HCT116 (cell line): ENCODE data around the gene COL18A1. TPM values are rescaled to one million over a fixed set of nuclear protein-coding genes. Genes with fewer than 3 reads are reported as not detected.

Experiments used
- ATAC-seq: fragments of 200-7000 bp; cut with Tn5 transposase; 2 replicates; pipeline ENCODE4 v1.9.1; 2020; ENCODE audit warnings: mild to moderate bottlenecking, moderate library complexity
- BruUV-seq: library from RNA; stranded (reverse); fragments of 400-500 nt; replicated peaks from 2 replicates; lab custom pipeline; 2021; lab: Mats Ljungman, UMichigan
- CTCF ChIA-PET: fragments of 300-600 bp; sonication (Branson Sonifier 250); formaldehyde crosslinking; loops from one replicate; lab custom pipeline; 2021; ENCODE audit warnings: antibody characterized with exemption; lab: Charles Lee
- POLR2A ChIA-PET: fragments of 300-600, 350-600 bp; sonication (Branson Sonifier 250); formaldehyde crosslinking; loops from one replicate; lab custom pipeline; 2021; ENCODE audit warnings: antibody characterized with exemption; lab: Charles Lee
- RAD21 ChIA-PET, 2 experiments: fragments of 300-600 bp; sonication (Branson Sonifier 250); formaldehyde crosslinking; loops; one replicate each; lab custom pipeline; 2023; ENCODE audit warnings: low total read pairs in 2 of 2; ENCODE audit not compliant: uncharacterized antibody in 2 of 2, unreplicated experiment in 2 of 2, low non-redundant PET in 1 of 2; lab: Charles Lee
- DNase-seq: peaks from one replicate; pipeline ENCODE4 v3.0.0-alpha.2; 2010; ENCODE audit warnings: low read depth, low spot score
- H2AFZ ChIP-seq: fragments of 200-600 bp; shearing (Covaris generic), sonication (generic); 2 replicates; pipeline ENCODE4 v1.6.1; 2017; ENCODE audit warnings: low read depth, mixed run types, mixed read lengths, antibody characterized with exemption, low read length; ENCODE audit not compliant: poor library complexity, severe bottlenecking
- H3K27ac ChIP-seq: 2 replicates; pipeline ENCODE4 v1.5.1; 2012; ENCODE audit warnings: low read depth, low read length
- H3K27me3 ChIP-seq: fragments of 200-600 bp; sonication (generic); 2 replicates; pipeline ENCODE4 v1.6.1; 2016; ENCODE audit warnings: mixed run types, low read length, mixed read lengths; ENCODE audit not compliant: insufficient read depth
- H3K36me3 ChIP-seq, 2 experiments: fragments of 200-500 bp in 1 of 2; fragments of 200-600 bp in 1 of 2; sonication (Bioruptor generic) in 1 of 2; sonication (generic) in 1 of 2; 2 replicates each; pipeline versions ENCODE4 v1.5.1 to v1.6.1; 2014 to 2016; ENCODE audit warnings: low read length in 2 of 2, inconsistent platforms in 1 of 2, mixed read lengths in 1 of 2, mixed run types in 1 of 2; ENCODE audit not compliant: insufficient read depth in 2 of 2, control insufficient read depth in 1 of 2
- H3K4me1 ChIP-seq, 2 experiments: fragments of 200-600 bp in 1 of 2; sonication (generic) in 1 of 2; 2 replicates each; pipeline versions ENCODE4 v1.5.1 to v1.6.1; 2012 to 2017; ENCODE audit warnings: low read length in 2 of 2, inconsistent platforms in 1 of 2, mild to moderate bottlenecking in 1 of 2, mixed read lengths in 1 of 2, mixed run types in 1 of 2, moderate library complexity in 1 of 2; ENCODE audit not compliant: insufficient read depth in 2 of 2, control insufficient read depth in 1 of 2
- H3K4me2 ChIP-seq: fragments of 200-600 bp; sonication (generic); 2 replicates; pipeline ENCODE4 v1.6.1; 2017; ENCODE audit warnings: mixed run types, low read length, mixed read lengths
- H3K4me3 ChIP-seq, 2 experiments: fragments of 200-600 bp in 1 of 2; sonication (generic) in 1 of 2; replicated peaks in 1 of 2; 2 replicates each; pipeline ENCODE4 v1.5.1; 2011 to 2016; ENCODE audit warnings: low read length in 2 of 2, control low read depth in 1 of 2, low read depth in 1 of 2, mild to moderate bottlenecking in 1 of 2, mixed read lengths in 1 of 2, mixed run types in 1 of 2
- H3K79me2 ChIP-seq: fragments of 200-600 bp; sonication (generic); 2 replicates; pipeline ENCODE4 v1.6.1; 2017; ENCODE audit warnings: mild to moderate bottlenecking, mixed run types, low read length, moderate library complexity, mixed read lengths; ENCODE audit not compliant: insufficient read depth
- H3K9ac ChIP-seq: fragments of 200-600 bp; sonication (generic); 2 replicates; pipeline ENCODE4 v1.6.1; 2016; ENCODE audit warnings: low read length, mixed read lengths
- H3K9me2 ChIP-seq: fragments of 200-600 bp; sonication (generic), shearing (Covaris generic); 2 replicates; pipeline ENCODE4 v1.6.1; 2017; ENCODE audit warnings: mixed run types, mild to moderate bottlenecking, moderate library complexity; ENCODE audit not compliant: insufficient read depth
- H3K9me3 ChIP-seq, 2 experiments: fragments of 200-500 bp in 1 of 2; fragments of 200-600 bp in 1 of 2; sonication (Bioruptor generic) in 1 of 2; sonication (generic) in 1 of 2; 2 replicates each; pipeline ENCODE4 v1.6.1; 2014 to 2017; ENCODE audit warnings: low read length in 2 of 2, mixed read lengths in 2 of 2, inconsistent platforms in 1 of 2, low read depth in 1 of 2, mild to moderate bottlenecking in 1 of 2, mixed run types in 1 of 2, moderate library complexity in 1 of 2; ENCODE audit not compliant: control insufficient read depth in 1 of 2, insufficient read depth in 1 of 2
- H4K20me1 ChIP-seq: fragments of 200-600 bp; sonication (generic), shearing (Covaris generic); 2 replicates; pipeline ENCODE4 v1.6.1; 2017; ENCODE audit warnings: mixed run types, mild to moderate bottlenecking, moderate library complexity; ENCODE audit not compliant: insufficient read depth
- ATF3 ChIP-seq: IDR thresholded peaks from 2 replicates; pipeline ENCODE4 v1.6.1; 2012
- CEBPB ChIP-seq: IDR thresholded peaks from 2 replicates; pipeline ENCODE4 v1.6.1; 2012; ENCODE audit warnings: low read depth
- CTCF ChIP-seq, 3 experiments: fragments of 200-600 bp in 1 of 3; sonication (generic) in 1 of 3; IDR thresholded peaks in 2 of 3; conservative IDR thresholded peaks in 1 of 3; 2 replicates each; pipeline ENCODE4 v1.5.1; 2012 to 2017; ENCODE audit warnings: low read depth in 2 of 3, low read length in 2 of 3, antibody characterized with exemption in 1 of 3, borderline replicate concordance in 1 of 3, control low read depth in 1 of 3, mild to moderate bottlenecking in 1 of 3, mixed read lengths in 1 of 3, mixed run types in 1 of 3, moderate library complexity in 1 of 3; ENCODE audit not compliant: insufficient read depth in 1 of 3
- EGR1 ChIP-seq: IDR thresholded peaks from 2 replicates; pipeline ENCODE4 v1.6.1; 2012; ENCODE audit warnings: low read depth
- ELF1 ChIP-seq: IDR thresholded peaks from 2 replicates; pipeline ENCODE4 v1.6.1; 2012; ENCODE audit warnings: low read depth, borderline replicate concordance
- EZH2 ChIP-seq: fragments of 200-600 bp; sonication (generic); IDR thresholded peaks from 2 replicates; pipeline ENCODE4 v1.6.1; 2017; ENCODE audit warnings: antibody characterized with exemption, mixed run types
- EZH2phosphoT487 ChIP-seq: fragments of 200-600 bp; IDR thresholded peaks from 2 replicates; pipeline ENCODE4 v1.6.1; 2018; ENCODE audit warnings: antibody characterized with exemption, borderline replicate concordance
- FOSL1 ChIP-seq: IDR thresholded peaks from 2 replicates; pipeline ENCODE4 v1.6.1; 2012; ENCODE audit warnings: low read depth
- JUND ChIP-seq: IDR thresholded peaks from 2 replicates; pipeline ENCODE4 v1.6.1; 2012
- POLR2A ChIP-seq: IDR thresholded peaks from 2 replicates; pipeline ENCODE4 v1.7.0; 2011; ENCODE audit warnings: borderline replicate concordance; ENCODE audit not compliant: insufficient read depth, insufficient read length; ENCODE audit errors: extremely low read depth
- TCF7L2 ChIP-seq: IDR thresholded peaks from 2 replicates; pipeline ENCODE4 v1.7.0; 2011; ENCODE audit warnings: borderline replicate concordance, inconsistent platforms; ENCODE audit not compliant: insufficient read depth, insufficient read length; ENCODE audit errors: extremely low read depth
- YY1 ChIP-seq: IDR thresholded peaks from 2 replicates; pipeline ENCODE4 v1.6.1; 2011; ENCODE audit warnings: low read length, low read depth, moderate library complexity, mild to moderate bottlenecking; ENCODE audit not compliant: insufficient replicate concordance; ENCODE audit errors: extremely low read depth
- ZBTB33 ChIP-seq: IDR thresholded peaks from 2 replicates; pipeline ENCODE4 v1.6.1; 2011; ENCODE audit warnings: mild to moderate bottlenecking, low read length, moderate library complexity; ENCODE audit not compliant: insufficient replicate concordance; ENCODE audit errors: extremely low read depth
- ZFX ChIP-seq: fragments of 450-650 bp; IDR thresholded peaks from 2 replicates; pipeline ENCODE4 v1.6.1; 2017
- intact Hi-C: fragments of 100-400 bp; cut with micrococcal nuclease; formaldehyde crosslinking; loops from 2 replicates; pipeline ENCODE4 v1.10.0; 2022
- total RNA-seq: library from RNA; stranded (reverse); gene quantifications from one replicate; pipeline ENCODE4 v1.2.1, GENCODE V29; 2021; ENCODE audit not compliant: unreplicated experiment
- TF ChIP-seq, protein P1 (sequence below): IDR thresholded peaks from 2 replicates; pipeline ENCODE4 v1.6.1; 2012; ENCODE audit warnings: low read depth
- TF ChIP-seq, protein P2 (sequence below): IDR thresholded peaks from 2 replicates; pipeline ENCODE4 v1.6.1; 2012

The COL18A1 gene
- total RNA-seq, 1 experiment from 2014 or later: 59.5 TPM

DNA sequence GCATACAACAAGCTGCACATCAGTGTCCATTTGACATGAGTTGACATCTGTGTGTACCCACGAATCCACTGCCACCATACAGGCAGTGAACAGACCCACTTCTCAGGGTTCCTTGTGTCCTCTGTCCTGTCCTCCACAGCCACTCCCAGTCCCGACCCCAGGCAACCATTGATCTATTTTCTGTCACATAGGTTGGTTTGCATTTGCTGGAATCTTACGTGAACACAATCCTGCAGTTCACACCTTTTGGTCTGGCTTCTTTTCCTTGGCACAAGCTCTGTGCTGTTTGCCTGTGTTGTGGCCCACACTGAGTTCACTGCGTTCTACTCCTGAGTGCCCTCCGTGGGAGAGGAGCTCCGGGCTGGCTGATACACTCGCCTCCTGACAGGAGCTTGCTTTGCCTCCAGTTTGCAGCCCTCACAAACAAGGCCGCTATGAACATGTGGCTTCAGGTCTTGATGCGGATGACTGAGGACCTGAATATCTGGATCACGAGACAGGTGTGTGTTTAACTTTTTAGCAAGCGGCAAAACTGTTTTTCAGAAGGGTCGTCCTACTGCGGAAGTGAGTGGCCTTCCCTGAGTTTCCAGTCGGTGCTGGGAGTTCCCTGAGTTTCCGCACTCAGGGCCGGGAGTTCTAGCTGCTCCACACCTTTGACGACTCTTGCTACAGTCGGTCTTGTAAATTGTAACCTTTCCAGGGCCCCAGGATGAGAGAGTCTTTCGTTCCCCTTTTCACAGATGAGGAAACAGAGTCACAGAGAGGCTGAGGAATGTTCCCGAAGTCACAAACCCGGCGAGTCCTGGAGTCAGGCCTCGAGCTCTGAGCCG lies 13.0 kb upstream of the COL18A1 start (continued):
- TF ChIP-seq ELF1 (no peak), FOSL1 (no peak), YY1 (no peak), EZH2 (no peak), TCF7L2 (no peak), POLR2A (no peak), CEBPB (no peak), ATF3 (no peak)

GRCh38 chr21:45392573-45392971 lies 12.4 kb upstream of the COL18A1 start:
- Histone ChIP-seq H3K27me3 (no peaks in the 10 kb centered on the region), H3K79me2 (no peaks in the 10 kb centered on the region), H3K9me2 (no peaks in the 10 kb centered on the region), H3K27ac (no peak overlapping the region; the same call in 1 of the 2 replicates), H3K9me3 (no peaks in the 10 kb centered on the region), H3K4me2 (no peak overlapping the region), H4K20me1 (no peaks in the 10 kb centered on the region), H3K9ac (no peak overlapping the region), H3K4me1 (no peaks in the 10 kb centered on the region), H3K4me3 (no peak overlapping the region), H2AFZ (no peak overlapping the region), H3K36me3 (no peaks in the 10 kb centered on the region)
- POLR2A ChIA-PET: no interaction called here
- intact Hi-C loops: no loop called here
- BruUV-seq: no TSS peak
- DNase-seq (no peak), ATAC-seq (no peak)
- RAD21 ChIA-PET: no interaction called here
- CTCF ChIA-PET: no interaction called here
- TF ChIP-seq ZBTB33 (no peak), FOSL1 (no peak), EZH2phosphoT487 (no peak), EGR1 (no peak), JUND (no peak), POLR2A (no peak), CTCF (IDR thresholded peaks at IDR 0.05 in 2 of 3, conservative IDR thresholded peaks at IDR 0.05 in 1 of 3; ENCODE audit: borderline replicate concordance in 1 of 3, insufficient read depth in 1 of 3, low read depth in 2 of 3, low read length in 2 of 3) (no peak), ZFX (no peak)
- TF ChIP-seq, protein P1, sequence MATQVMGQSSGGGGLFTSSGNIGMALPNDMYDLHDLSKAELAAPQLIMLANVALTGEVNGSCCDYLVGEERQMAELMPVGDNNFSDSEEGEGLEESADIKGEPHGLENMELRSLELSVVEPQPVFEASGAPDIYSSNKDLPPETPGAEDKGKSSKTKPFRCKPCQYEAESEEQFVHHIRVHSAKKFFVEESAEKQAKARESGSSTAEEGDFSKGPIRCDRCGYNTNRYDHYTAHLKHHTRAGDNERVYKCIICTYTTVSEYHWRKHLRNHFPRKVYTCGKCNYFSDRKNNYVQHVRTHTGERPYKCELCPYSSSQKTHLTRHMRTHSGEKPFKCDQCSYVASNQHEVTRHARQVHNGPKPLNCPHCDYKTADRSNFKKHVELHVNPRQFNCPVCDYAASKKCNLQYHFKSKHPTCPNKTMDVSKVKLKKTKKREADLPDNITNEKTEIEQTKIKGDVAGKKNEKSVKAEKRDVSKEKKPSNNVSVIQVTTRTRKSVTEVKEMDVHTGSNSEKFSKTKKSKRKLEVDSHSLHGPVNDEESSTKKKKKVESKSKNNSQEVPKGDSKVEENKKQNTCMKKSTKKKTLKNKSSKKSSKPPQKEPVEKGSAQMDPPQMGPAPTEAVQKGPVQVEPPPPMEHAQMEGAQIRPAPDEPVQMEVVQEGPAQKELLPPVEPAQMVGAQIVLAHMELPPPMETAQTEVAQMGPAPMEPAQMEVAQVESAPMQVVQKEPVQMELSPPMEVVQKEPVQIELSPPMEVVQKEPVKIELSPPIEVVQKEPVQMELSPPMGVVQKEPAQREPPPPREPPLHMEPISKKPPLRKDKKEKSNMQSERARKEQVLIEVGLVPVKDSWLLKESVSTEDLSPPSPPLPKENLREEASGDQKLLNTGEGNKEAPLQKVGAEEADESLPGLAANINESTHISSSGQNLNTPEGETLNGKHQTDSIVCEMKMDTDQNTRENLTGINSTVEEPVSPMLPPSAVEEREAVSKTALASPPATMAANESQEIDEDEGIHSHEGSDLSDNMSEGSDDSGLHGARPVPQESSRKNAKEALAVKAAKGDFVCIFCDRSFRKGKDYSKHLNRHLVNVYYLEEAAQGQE: no peak
- TF ChIP-seq, protein P2, sequence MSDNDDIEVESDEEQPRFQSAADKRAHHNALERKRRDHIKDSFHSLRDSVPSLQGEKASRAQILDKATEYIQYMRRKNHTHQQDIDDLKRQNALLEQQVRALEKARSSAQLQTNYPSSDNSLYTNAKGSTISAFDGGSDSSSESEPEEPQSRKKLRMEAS: no peak
